ENCODE data around the gene KCNMA1. TPM values are rescaled to one million over a fixed set of nuclear protein-coding genes. Genes with fewer than 3 reads are reported as not detected.

The KCNMA1 gene
- total and polyA plus RNA-seq, 3 donors from 2014 or later, result 13.6 to 36.1 (median 24.7) TPM

DNA sequence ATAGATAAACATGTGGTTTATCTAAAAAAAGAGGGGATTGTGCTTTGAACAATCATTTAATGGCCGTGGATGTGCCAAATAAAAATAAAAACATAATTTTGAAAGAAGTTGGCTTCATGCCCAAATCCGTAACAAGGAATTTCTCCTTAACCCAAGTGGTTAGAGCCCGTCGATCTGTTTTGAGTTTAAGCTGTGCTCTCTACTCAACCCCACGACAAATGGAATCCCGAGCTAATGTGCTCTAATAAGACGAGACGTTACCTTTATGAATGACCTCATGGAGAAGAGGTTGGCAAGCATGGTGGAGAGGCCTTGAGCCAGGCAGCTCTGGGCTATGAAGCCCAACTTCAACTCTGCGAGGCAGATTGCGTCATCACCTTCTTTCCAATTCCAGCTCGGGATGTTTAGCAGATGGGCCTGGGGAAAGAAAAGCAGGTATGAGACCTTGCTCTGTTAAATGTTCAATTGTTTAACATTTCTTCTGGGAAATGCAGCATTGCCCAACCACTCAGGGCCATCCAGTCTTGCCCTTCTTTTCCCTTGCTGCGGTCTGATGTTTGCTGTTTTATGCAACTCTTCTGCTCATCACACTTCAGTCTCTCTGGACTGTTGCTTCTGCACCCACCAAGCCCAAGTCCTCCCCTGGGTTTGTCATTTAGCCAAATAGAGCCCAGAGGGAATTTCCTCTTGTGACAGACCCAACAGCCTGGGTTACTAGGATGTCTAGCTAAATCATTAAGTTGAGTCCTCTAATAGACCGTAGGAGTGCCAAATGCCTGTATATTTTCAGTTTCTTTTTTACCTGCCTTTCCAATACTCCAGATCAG, 564.6 kb downstream of the KCNMA1 start:
- H3K4me1 ChIP-seq, result no peaks in the 10 kb centered on the region

DNA sequence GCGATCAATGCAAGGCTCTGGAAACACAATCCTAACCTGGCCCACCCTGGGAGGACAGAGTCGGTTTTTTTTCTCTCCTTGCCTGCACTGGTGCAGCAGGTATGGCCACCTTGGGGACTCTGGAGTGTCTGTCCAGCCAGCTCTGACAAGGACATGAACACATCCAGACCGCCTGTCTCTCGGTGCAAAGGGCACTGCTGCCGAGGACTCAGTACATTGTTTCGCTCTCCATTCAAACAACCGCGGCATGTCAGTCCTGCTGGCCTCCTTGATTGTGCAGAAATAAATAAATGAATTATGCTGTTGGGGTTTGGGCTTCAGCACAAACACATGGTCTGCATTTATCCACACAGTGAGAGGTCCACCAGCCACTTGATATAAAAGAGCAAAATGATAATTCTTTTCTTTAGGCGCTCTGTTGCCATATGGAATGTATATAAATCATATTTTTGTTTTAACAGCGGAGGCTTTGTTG, 565.2 kb downstream of the KCNMA1 start:
- WGBS, 2 donors, result 87 to 93% methylated on average over 10 of the region's 10 CpGs
- intact Hi-C loops (cut with DNase I; ENCODE audit: low total_unique reads), result no loop called here
- H3K27ac ChIP-seq, result no peak overlapping the region
- H3K4me1 ChIP-seq, result no peaks in the 10 kb centered on the region
- H3K4me3 ChIP-seq, result no peak overlapping the region
- H3K27me3 ChIP-seq, result no peaks in the 10 kb centered on the region
- no peaks in the 10 kb centered on the region for H3K36me3 ChIP-seq (ENCODE audit: low read depth, missing control alignments)
- H3K9me3 ChIP-seq, result no peaks in the 10 kb centered on the region
- TF ChIP-seq, protein P1, sequence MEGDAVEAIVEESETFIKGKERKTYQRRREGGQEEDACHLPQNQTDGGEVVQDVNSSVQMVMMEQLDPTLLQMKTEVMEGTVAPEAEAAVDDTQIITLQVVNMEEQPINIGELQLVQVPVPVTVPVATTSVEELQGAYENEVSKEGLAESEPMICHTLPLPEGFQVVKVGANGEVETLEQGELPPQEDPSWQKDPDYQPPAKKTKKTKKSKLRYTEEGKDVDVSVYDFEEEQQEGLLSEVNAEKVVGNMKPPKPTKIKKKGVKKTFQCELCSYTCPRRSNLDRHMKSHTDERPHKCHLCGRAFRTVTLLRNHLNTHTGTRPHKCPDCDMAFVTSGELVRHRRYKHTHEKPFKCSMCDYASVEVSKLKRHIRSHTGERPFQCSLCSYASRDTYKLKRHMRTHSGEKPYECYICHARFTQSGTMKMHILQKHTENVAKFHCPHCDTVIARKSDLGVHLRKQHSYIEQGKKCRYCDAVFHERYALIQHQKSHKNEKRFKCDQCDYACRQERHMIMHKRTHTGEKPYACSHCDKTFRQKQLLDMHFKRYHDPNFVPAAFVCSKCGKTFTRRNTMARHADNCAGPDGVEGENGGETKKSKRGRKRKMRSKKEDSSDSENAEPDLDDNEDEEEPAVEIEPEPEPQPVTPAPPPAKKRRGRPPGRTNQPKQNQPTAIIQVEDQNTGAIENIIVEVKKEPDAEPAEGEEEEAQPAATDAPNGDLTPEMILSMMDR (IDR thresholded peaks at IDR 0.05), result no peak
- no peak for TF ChIP-seq POLR2A (IDR thresholded peaks at IDR 0.05)
- no peak for DNase-seq

More for the DNA sequence above, 564.6 kb downstream of the KCNMA1 start:
- WGBS, 2 donors, result 79 to 80% methylated on average over 13 of the region's 13 CpGs
- H3K9me3 ChIP-seq, result no peaks in the 10 kb centered on the region
- H3K36me3 ChIP-seq (ENCODE audit: low read depth, missing control alignments), result no peaks in the 10 kb centered on the region
- TF ChIP-seq POLR2A (IDR thresholded peaks at IDR 0.05), result no peak
- TF ChIP-seq, protein P1 (IDR thresholded peaks at IDR 0.05), result no peak
- H3K27ac ChIP-seq, result no peak overlapping the region
- peak; percentile 19 for DNase-seq
- H3K27me3 ChIP-seq, result no peaks in the 10 kb centered on the region
- intact Hi-C loops (cut with DNase I; ENCODE audit: low total_unique reads), result no loop called here
- no peak overlapping the region for H3K4me3 ChIP-seq

GRCh38 chr10:77071956-77072355, 565.7 kb downstream of the KCNMA1 start:
- no peaks in the 10 kb centered on the region for H3K27me3 ChIP-seq
- no peaks in the 10 kb centered on the region for H3K36me3 ChIP-seq (ENCODE audit: low read depth, missing control alignments)
- DNase-seq, result no peak
- no peak overlapping the region for H3K4me3 ChIP-seq
- intact Hi-C loops (cut with DNase I; ENCODE audit: low total_unique reads), result no loop called here
- no peaks in the 10 kb centered on the region for H3K4me1 ChIP-seq
- TF ChIP-seq, protein P1 (IDR thresholded peaks at IDR 0.05), result no peak
- no peak for TF ChIP-seq POLR2A (IDR thresholded peaks at IDR 0.05)
- H3K9me3 ChIP-seq, result no peaks in the 10 kb centered on the region
- 61 to 64% methylated on average over 3 of the region's 3 CpGs for WGBS, 2 donors
- H3K27ac ChIP-seq, result no peak overlapping the region

GRCh38 chr10:77071001-77071511, 566.6 kb downstream of the KCNMA1 start:
- Histone ChIP-seq H3K27me3 (no peaks in the 10 kb centered on the region), H3K27ac (no peak overlapping the region), H3K4me1 (no peaks in the 10 kb centered on the region), H3K9me3 (no peaks in the 10 kb centered on the region), H3K4me3 (no peak overlapping the region), H3K36me3 (ENCODE audit: low read depth, missing control alignments) (no peaks in the 10 kb centered on the region)
- intact Hi-C loops (cut with DNase I; ENCODE audit: low total_unique reads), result no loop called here
- DNase-seq, result peak; percentile 19
- TF ChIP-seq, protein P1 (IDR thresholded peaks at IDR 0.05), result no peak
- TF ChIP-seq POLR2A (IDR thresholded peaks at IDR 0.05), result no peak
- WGBS, 2 donors, result 78 to 81% methylated on average over 4 of the region's 4 CpGs
